Stimulated activated CD8-positive, alpha-beta memory T cell treated with anti-CD3 and anti-CD28 coated beads, Interleukin-12 subunit alpha, Interleukin-12 subunit beta, amount 100 ng/mL, for 24 hours (primary cell): ENCODE data around the gene SHMT1.

Experiments used
- DNase-seq: peaks from one replicate; pipeline ENCODE4 v3.0.0-alpha.2; 2020; ENCODE audit errors: extremely low read depth

The SHMT1 gene

GRCh38 chr17:18281788-18282187, 81.6 kb downstream of the SHMT1 start:
- DNase-seq: no peak

DNA sequence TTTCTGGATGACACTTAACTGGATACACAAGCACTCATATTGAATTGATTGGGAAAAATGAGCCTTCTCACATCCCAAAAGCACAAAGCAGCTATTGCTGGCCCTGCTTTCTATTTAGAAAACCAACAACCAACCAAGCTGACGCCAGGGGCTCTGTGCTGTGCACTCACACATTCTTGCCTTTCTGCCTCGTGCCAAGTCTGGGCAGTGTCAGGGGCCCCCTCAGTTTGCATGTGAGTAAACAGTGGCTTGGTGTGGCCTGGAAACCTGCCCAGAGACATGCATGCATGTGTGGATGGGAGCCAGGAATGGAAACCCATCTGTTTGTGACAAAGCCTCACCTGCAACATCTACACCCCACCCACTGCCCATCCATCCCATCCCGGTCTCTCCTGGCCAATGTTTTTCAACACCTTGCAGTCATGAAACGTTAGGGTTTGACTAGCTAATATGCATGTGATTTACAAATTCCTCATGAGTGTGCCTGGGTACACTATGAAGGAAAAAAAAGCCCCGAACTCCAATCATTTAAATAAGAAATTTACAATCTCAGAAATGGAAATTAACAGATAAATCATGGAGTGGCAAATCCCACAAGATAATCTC, 82.5 kb downstream of the SHMT1 start:
- DNase-seq: no peak

DNA sequence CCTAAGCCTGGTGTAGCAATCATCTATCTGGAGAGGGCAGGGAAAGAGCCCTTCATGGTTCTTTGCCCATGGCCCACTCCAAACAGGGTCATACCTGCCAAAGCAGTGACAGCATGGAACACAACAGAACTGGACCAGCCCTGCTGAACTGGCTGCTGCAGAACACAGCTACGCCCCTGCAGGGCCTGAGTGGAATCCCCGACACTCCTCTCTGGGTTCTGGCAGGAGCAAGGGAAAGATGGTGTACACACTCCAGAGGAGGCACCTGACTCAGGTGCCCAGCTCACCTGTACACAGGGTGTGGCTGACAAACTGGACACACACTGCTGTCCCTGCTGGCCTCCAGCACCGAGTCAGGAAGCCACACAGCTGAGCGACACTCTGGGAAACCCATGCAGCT, 83.1 kb downstream of the SHMT1 start:
- DNase-seq: no peak

DNA sequence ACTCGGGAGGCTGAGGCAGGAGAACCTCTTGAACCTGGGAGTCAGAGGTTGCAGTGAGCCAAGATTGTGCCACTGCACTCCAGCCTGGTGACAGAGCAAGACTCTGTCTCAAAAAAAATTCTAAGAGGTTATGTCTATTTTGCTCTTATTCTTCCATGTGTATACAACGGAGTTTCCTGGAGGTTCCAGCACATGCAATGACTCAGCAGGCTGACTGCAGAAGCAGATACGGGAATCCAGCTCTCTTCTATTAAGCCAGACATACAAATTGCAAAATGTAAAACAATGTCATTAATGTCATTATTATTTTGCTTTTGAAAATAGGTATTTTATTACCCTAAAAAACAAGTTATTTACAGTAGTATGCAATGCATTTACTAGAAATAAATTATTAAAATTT, 84.5 kb downstream of the SHMT1 start:
- no peak for DNase-seq
